WERI-Rb-1 (cell line): ENCODE measurements around the gene PRKAG3.
A peak's percentile ranks its signal among the peaks of the same experiment; 100 is the strongest.

Experiments used
- DNase-seq: peaks from one replicate; pipeline ENCODE4 v3.0.0-alpha.2; 2020
- H3K27ac ChIP-seq: fragments of 250-450 bp; sonication (Bioruptor Pico); 2 replicates; pipeline ENCODE4 v1.5.1; 2020; ENCODE audit warnings: mild to moderate bottlenecking, moderate library complexity
- H3K27me3 ChIP-seq: fragments of 250-450 bp; sonication (Bioruptor Pico); 2 replicates; pipeline ENCODE4 v1.5.1; 2021; ENCODE audit warnings: mild to moderate bottlenecking, low read depth, moderate library complexity; ENCODE audit not compliant: insufficient read depth, severe bottlenecking
- H3K36me3 ChIP-seq: fragments of 250-450 bp; sonication (Bioruptor Pico); 2 replicates; pipeline ENCODE4 v1.5.1; 2020; ENCODE audit warnings: mild to moderate bottlenecking, moderate library complexity
- H3K4me3 ChIP-seq: 2 replicates; pipeline ENCODE4 v1.5.1; 2011; ENCODE audit warnings: low read depth, mild to moderate bottlenecking, control low read depth, low read length
- H3K9me3 ChIP-seq: fragments of 250-450 bp; sonication (Bioruptor Pico); 2 replicates; pipeline ENCODE4 v1.5.1; 2021; ENCODE audit warnings: mild to moderate bottlenecking, moderate library complexity; ENCODE audit not compliant: severe bottlenecking
- TF ChIP-seq, protein P1 (sequence below): IDR thresholded peaks from 2 replicates; pipeline ENCODE4 v1.5.1; 2011; ENCODE audit warnings: low read depth, mild to moderate bottlenecking, control low read depth, inconsistent platforms, low read length

Gene PRKAG3

DNA sequence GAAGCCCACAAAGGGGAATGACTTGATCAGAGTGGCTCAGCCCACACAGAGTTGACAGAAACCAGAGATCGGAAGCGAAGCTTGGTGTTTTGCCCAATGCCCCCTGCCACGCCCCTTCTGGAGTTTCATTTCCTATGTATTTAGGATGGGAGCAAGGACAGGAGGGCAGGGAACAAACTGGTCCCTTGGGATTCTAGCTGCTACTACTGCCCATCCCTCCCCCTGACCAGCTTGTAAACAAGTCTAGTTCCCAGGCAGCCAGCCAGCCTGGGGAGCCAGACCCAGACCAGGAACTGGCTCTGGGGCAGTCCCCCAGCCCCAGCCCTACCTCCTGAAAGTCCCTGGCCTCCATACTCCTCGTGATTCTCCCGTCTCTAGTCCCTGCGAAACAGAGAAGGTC lies 36.3 kb upstream of the PRKAG3 start:
- Histone ChIP-seq H3K9me3 (no peaks in the 10 kb centered on the region), H3K27ac (no peak overlapping the region), H3K4me3 (no peak overlapping the region), H3K27me3 (no peaks in the 10 kb centered on the region), H3K36me3 (no peaks in the 10 kb centered on the region)
- TF ChIP-seq, protein P1, sequence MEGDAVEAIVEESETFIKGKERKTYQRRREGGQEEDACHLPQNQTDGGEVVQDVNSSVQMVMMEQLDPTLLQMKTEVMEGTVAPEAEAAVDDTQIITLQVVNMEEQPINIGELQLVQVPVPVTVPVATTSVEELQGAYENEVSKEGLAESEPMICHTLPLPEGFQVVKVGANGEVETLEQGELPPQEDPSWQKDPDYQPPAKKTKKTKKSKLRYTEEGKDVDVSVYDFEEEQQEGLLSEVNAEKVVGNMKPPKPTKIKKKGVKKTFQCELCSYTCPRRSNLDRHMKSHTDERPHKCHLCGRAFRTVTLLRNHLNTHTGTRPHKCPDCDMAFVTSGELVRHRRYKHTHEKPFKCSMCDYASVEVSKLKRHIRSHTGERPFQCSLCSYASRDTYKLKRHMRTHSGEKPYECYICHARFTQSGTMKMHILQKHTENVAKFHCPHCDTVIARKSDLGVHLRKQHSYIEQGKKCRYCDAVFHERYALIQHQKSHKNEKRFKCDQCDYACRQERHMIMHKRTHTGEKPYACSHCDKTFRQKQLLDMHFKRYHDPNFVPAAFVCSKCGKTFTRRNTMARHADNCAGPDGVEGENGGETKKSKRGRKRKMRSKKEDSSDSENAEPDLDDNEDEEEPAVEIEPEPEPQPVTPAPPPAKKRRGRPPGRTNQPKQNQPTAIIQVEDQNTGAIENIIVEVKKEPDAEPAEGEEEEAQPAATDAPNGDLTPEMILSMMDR = no peak
- DNase-seq = no peak

DNA sequence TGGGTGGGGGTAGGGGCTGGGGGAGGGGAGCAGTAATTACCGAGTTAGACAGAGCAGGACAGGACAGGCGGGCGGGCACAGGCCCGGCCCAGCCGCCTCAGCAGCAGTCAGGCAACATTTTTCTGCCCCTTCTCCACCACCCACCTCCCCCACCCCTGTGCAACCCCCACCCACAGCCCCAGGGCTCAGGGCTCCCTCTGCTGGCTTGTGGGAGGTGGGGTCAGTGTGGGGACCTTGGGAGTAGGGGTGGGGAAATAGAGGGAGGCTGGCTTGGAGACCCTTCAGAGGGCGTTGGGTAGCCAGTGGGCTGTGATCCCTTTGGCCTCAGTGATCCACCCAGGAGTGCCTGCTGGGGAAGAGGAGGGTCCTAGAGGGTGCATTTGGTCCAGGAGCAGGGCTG lies 34.4 kb upstream of the PRKAG3 start:
- H3K36me3 ChIP-seq = no peaks in the 10 kb centered on the region
- DNase-seq = no peak
- TF ChIP-seq, protein P1 = 0 out of 2 replicates have a peak, but pooled peaks have one; percentile 0
- H3K4me3 ChIP-seq = no peak overlapping the region
- H3K27me3 ChIP-seq = no peaks in the 10 kb centered on the region
- H3K9me3 ChIP-seq = no peaks in the 10 kb centered on the region
- no peak overlapping the region for H3K27ac ChIP-seq

DNA sequence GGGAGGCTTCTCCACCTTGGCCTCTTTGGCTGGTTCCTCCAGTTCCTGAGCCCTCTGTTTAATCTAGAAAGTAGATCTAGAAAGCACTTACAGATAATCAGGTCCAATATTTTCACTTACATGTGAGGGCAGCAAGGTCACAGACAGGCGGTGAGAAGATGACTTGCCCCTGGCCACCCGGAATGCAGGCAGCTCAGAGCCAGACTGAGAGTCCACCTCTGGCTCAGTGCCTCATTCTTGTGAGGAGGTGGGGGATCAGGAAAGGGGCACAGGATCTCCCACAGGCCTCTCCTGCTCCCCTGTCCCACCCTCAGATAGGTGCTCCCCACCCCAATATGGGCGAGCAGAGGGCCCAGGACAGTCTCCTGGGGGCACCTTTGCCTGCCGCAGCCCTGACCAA lies 33.8 kb upstream of the PRKAG3 start:
- Histone ChIP-seq H3K4me3 (no peak overlapping the region), H3K36me3 (no peaks in the 10 kb centered on the region), H3K9me3 (no peaks in the 10 kb centered on the region), H3K27me3 (peaks cover 1% of the 10 kb centered on the region), H3K27ac (no peak overlapping the region)
- no peak for DNase-seq
- TF ChIP-seq, protein P1 = no peak

DNA sequence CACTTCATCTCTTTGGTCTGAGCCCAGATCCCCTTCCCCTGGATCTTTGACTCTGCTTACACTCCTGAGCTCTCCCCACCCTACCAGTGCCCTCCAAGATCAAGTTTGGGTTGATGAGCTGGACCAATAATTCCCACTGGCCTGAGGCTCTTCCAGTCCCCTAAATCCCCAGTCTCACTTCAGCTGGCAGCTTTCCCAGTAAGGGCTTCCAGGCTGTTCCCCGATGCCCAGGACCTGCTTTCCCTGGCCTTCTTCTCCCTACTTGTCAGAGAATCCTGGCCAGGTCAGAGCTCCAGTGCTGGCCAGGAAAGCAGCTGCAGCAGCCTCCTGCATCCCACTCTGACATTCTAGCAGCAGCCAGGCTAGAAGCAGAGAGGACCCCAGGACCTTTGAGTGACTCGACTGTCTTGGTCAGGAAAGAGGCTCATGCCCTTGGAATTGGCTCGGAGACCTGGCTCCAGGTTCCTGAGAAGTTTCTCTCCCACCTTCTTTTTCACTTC lies 31.5 kb upstream of the PRKAG3 start:
- Histone ChIP-seq H3K9me3 (no peaks in the 10 kb centered on the region), H3K27ac (no peak overlapping the region), H3K27me3 (peaks cover 18% of the 10 kb centered on the region), H3K4me3 (no peak overlapping the region), H3K36me3 (no peaks in the 10 kb centered on the region)
- TF ChIP-seq, protein P1 = no peak
- no peak for DNase-seq

DNA sequence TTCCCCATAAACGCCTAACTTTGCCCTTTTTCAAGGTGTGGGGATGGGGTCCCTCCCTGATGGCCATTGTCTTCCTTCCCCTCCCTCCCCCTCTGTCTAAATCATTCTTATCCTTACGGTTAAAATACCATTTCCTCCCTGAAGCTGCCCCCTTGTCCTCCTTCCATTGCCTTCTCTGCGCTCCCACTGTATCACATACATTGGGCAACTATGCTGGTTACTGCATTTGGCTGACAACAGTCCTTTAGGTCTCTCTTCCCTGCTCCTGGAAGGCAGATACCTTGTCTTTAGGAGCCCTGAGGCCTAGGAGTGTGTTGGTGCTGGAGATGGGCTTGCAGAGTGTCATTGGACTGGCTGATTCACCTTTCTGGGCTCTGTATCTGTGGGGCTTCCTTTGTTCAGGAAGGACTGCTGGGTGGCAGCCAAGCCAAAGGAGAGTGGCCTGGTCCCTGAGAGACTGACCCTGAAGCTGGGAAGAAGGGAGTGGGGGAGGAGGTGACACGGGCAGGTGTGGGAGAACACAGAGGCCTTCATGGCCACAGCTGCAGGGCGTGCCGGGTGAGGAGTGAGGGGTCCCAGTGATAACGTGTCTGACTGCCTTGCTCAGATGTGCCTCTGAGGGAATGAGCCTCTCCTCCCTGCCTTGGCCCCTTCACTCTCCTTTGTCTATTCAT lies 30.2 kb upstream of the PRKAG3 start:
- no peak overlapping the region for H3K27ac ChIP-seq
- TF ChIP-seq, protein P1 = no peak
- H3K9me3 ChIP-seq = no peaks in the 10 kb centered on the region
- H3K36me3 ChIP-seq = no peaks in the 10 kb centered on the region
- peaks cover 18% of the 10 kb centered on the region for H3K27me3 ChIP-seq
- DNase-seq = peak; percentile 3
- no peak overlapping the region for H3K4me3 ChIP-seq

DNA sequence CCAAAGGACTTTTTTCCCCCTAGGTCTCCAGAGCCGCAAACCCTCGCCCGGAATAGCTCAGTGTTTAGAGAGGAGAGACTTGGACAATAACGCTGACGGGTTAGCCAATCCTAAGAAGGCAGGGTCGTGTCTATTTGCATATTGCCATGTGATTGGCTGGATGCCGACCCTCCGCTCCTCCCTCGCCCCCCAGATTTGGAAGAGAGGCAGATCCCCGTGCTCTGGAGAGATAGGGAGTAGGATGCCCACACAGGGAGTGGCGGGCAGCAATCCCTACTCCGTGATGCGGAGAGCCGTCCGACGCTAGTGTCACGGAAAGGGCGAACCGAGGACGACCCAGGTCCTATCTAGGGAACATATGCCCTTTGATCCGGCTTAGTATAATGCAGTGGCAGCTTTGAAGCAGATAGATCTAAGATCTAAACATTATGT lies 29.4 kb upstream of the PRKAG3 start:
- Histone ChIP-seq H3K27ac (no peak overlapping the region), H3K27me3 (peaks cover 18% of the 10 kb centered on the region), H3K36me3 (no peaks in the 10 kb centered on the region), H3K4me3 (peak overlapping the region; percentile 56), H3K9me3 (no peaks in the 10 kb centered on the region)
- DNase-seq = peak; percentile 92
- TF ChIP-seq, protein P1 = no peak
